H1 (cell line): ENCODE measurements around the gene ACYP2. TPM values are rescaled to one million over a fixed set of nuclear protein-coding genes. Genes with fewer than 3 reads are reported as not detected.
"Not testable (repeated sequence)": the region's sequence is repeated elsewhere in the genome, so short reads cannot be mapped to it uniquely, and the experiment has no call there.

Experiments
- CTCF ChIA-PET: fragments of 300-600 bp; sonication (Branson Sonifier 250); formaldehyde crosslinking; loops from one replicate; lab custom pipeline; 2021; ENCODE audit not compliant: partially characterized antibody; lab: Charles Lee
- POLR2A ChIA-PET: fragments of 300-600 bp; sonication (Branson Sonifier 250); formaldehyde crosslinking; loops from one replicate; lab custom pipeline; 2021; ENCODE audit warnings: inconsistent platforms; ENCODE audit not compliant: partially characterized antibody; lab: Charles Lee
- DNase-seq, 2 experiments: peaks; one replicate each; pipeline versions ENCODE4 v3.0.0 to v3.0.0-alpha.2; 2010 to 2022; ENCODE audit warnings: low spot score in 2 of 2, low read depth in 1 of 2, mixed read lengths in 1 of 2
- FAIRE-seq: peaks from 2 replicates; lab custom pipeline; 2011; peaks lifted over from hg19 to GRCh38; lab: Jason Lieb, UNC
- H2AFZ ChIP-seq: 2 replicates; pipeline ENCODE4 v1.8.1; 2012; ENCODE audit warnings: low read length, inconsistent platforms
- H2AK5ac ChIP-seq: 2 replicates; pipeline ENCODE4 v1.6.1; 2013; ENCODE audit warnings: low read depth, low read length
- H2BK120ac ChIP-seq: replicated peaks from 2 replicates; pipeline ENCODE3; 2013; ENCODE audit warnings: low read depth, low read length, inconsistent platforms
- H2BK12ac ChIP-seq: 2 replicates; pipeline ENCODE4 v1.6.1; 2013; ENCODE audit warnings: low read depth, low read length
- H2BK15ac ChIP-seq: 2 replicates; pipeline ENCODE4 v1.6.1; 2013; ENCODE audit warnings: low read length
- H2BK20ac ChIP-seq: 2 replicates; pipeline ENCODE4 v1.6.1; 2013; ENCODE audit warnings: low read length
- H2BK5ac ChIP-seq: 2 replicates; pipeline ENCODE4 v1.6.1; 2013; ENCODE audit warnings: low read depth, low read length
- H3K14ac ChIP-seq: 2 replicates; pipeline ENCODE4 v1.6.1; 2013; ENCODE audit warnings: inconsistent platforms; ENCODE audit not compliant: insufficient read length
- H3K18ac ChIP-seq: 2 replicates; pipeline ENCODE4 v1.6.1; 2013; ENCODE audit warnings: low read length; ENCODE audit errors: extremely low read depth
- H3K23ac ChIP-seq: 2 replicates; pipeline ENCODE4 v1.6.1; 2013; ENCODE audit warnings: inconsistent platforms; ENCODE audit not compliant: insufficient read length
- H3K23me2 ChIP-seq: 2 replicates; pipeline ENCODE4 v1.6.1; 2013; ENCODE audit warnings: low read depth, low read length
- H3K27ac ChIP-seq: 2 replicates; pipeline ENCODE4 v1.6.1; 2011; ENCODE audit warnings: low read depth, low read length, inconsistent platforms
- H3K27me3 ChIP-seq, 4 experiments: replicated peaks in 1 of 4; 1 replicate in 1 of 4; 2 replicates in 3 of 4; pipeline versions ENCODE4 v1.6.1 to v1.8.1; 2011 to 2013; ENCODE audit warnings: low read length in 3 of 4, mild to moderate bottlenecking in 3 of 4, inconsistent platforms in 2 of 4, mixed read lengths in 2 of 4, moderate library complexity in 1 of 4; ENCODE audit not compliant: control insufficient read depth in 3 of 4, insufficient read depth in 3 of 4; ENCODE audit errors: extremely low read depth in 1 of 4
- H3K36me3 ChIP-seq, 4 experiments: 2 replicates each; pipeline versions ENCODE4 v1.6.1 to v1.8.1; 2011 to 2013; ENCODE audit warnings: mild to moderate bottlenecking in 4 of 4, low read length in 3 of 4, moderate library complexity in 2 of 4, control low read depth in 1 of 4, inconsistent platforms in 1 of 4; ENCODE audit not compliant: insufficient read depth in 4 of 4, control insufficient read depth in 2 of 4
- H3K4ac ChIP-seq: replicated peaks from 2 replicates; pipeline ENCODE3; 2013; ENCODE audit warnings: low read length, low read depth, mixed read lengths, inconsistent platforms; ENCODE audit not compliant: insufficient read length
- H3K4me1 ChIP-seq, 4 experiments: replicated peaks in 1 of 4; 1 replicate in 1 of 4; 2 replicates in 3 of 4; pipeline versions ENCODE4 v1.6.1 to v1.8.1; 2011 to 2013; ENCODE audit warnings: low read length in 3 of 4, inconsistent platforms in 2 of 4, mixed read lengths in 1 of 4; ENCODE audit not compliant: insufficient read depth in 4 of 4, control insufficient read depth in 3 of 4
- H3K4me2 ChIP-seq, 2 experiments: 2 replicates each; pipeline versions ENCODE4 v1.6.1 to v1.8.1; 2011 to 2013; ENCODE audit warnings: low read depth in 2 of 2, low read length in 2 of 2, control low read depth in 1 of 2, inconsistent platforms in 1 of 2, mild to moderate bottlenecking in 1 of 2; ENCODE audit not compliant: insufficient read depth in 1 of 2
- H3K4me3 ChIP-seq, 4 experiments: fragments of 200-600, 300-600 bp in 1 of 4; sonication (generic), shearing (Covaris generic), sonication (Bioruptor Twin) in 1 of 4; 2 replicates each; pipeline versions ENCODE4 v1.5.1 to v1.8.1; 2011 to 2016; ENCODE audit warnings: low read length in 4 of 4, low read depth in 3 of 4, control low read depth in 2 of 4, inconsistent platforms in 2 of 4, mild to moderate bottlenecking in 2 of 4, mixed read lengths in 1 of 4, moderate library complexity in 1 of 4; ENCODE audit not compliant: insufficient read depth in 2 of 4; ENCODE audit errors: extremely low read depth in 1 of 4
- H3K56ac ChIP-seq: replicated peaks from 2 replicates; pipeline ENCODE3; 2013; ENCODE audit warnings: low read depth, mild to moderate bottlenecking, mixed read lengths, low read length, inconsistent platforms; ENCODE audit not compliant: insufficient read length
- H3K79me1 ChIP-seq: 2 replicates; pipeline ENCODE4 v1.6.1; 2013; ENCODE audit warnings: low read depth, low read length, control low read depth
- H3K79me2 ChIP-seq, 2 experiments: 2 replicates each; pipeline versions ENCODE4 v1.6.1 to v1.8.1; 2012 to 2013; ENCODE audit warnings: low read length in 2 of 2, mild to moderate bottlenecking in 2 of 2, inconsistent platforms in 1 of 2; ENCODE audit not compliant: insufficient read depth in 2 of 2, control insufficient read depth in 1 of 2
- H3K9ac ChIP-seq, 4 experiments: replicated peaks in 1 of 4; 1 replicate in 1 of 4; 2 replicates in 3 of 4; pipeline versions ENCODE4 v1.6.1 to v1.8.1; 2011 to 2013; ENCODE audit warnings: low read depth in 3 of 4, low read length in 3 of 4, control low read depth in 2 of 4, mild to moderate bottlenecking in 2 of 4, moderate library complexity in 2 of 4, inconsistent platforms in 1 of 4; ENCODE audit errors: extremely low read depth in 1 of 4
- H3K9me3 ChIP-seq, 2 experiments: 2 replicates each; pipeline versions ENCODE4 v1.6.1 to v1.8.1; 2012 to 2013; ENCODE audit warnings: mild to moderate bottlenecking in 2 of 2, moderate library complexity in 2 of 2, control low read depth in 1 of 2, inconsistent platforms in 1 of 2, low read depth in 1 of 2, low read length in 1 of 2, mixed read lengths in 1 of 2; ENCODE audit not compliant: insufficient read depth in 2 of 2
- H4K20me1 ChIP-seq, 2 experiments: replicated peaks in 1 of 2; 2 replicates each; pipeline versions ENCODE3 to v1.8.1; 2011 to 2013; ENCODE audit warnings: inconsistent platforms in 2 of 2, low read length in 2 of 2, mild to moderate bottlenecking in 1 of 2; ENCODE audit not compliant: insufficient read depth in 2 of 2, control insufficient read depth in 1 of 2
- H4K5ac ChIP-seq: 2 replicates; pipeline ENCODE4 v1.6.1; 2013; ENCODE audit warnings: low read length, low read depth, mixed read lengths, inconsistent platforms; ENCODE audit not compliant: insufficient read length
- H4K8ac ChIP-seq: 2 replicates; pipeline ENCODE4 v1.8.0; 2013; ENCODE audit warnings: mild to moderate bottlenecking, moderate library complexity, low read length, inconsistent platforms; ENCODE audit not compliant: insufficient read depth; ENCODE audit errors: extremely low read depth
- H4K91ac ChIP-seq: replicated peaks from 2 replicates; pipeline ENCODE3; 2013; ENCODE audit warnings: low read length, mixed read lengths, inconsistent platforms; ENCODE audit not compliant: insufficient read length
- KDM1A ChIP-seq: fragments of 200-600, 300-600 bp; sonication (generic); IDR thresholded peaks from 2 replicates; pipeline ENCODE4 v1.7.1; 2016; ENCODE audit warnings: mild to moderate bottlenecking, low read length, borderline replicate concordance
- SIN3A ChIP-seq, 2 experiments: IDR thresholded peaks in 1 of 2; conservative IDR thresholded peaks in 1 of 2; 2 replicates each; pipeline ENCODE4 v1.6.1; 2011 to 2012; ENCODE audit warnings: low read length in 2 of 2, improper control_type of control experiment in 1 of 2, low read depth in 1 of 2, mild to moderate bottlenecking in 1 of 2
- TAF1 ChIP-seq: IDR thresholded peaks from 2 replicates; pipeline ENCODE4 v1.6.1; 2011; ENCODE audit warnings: mild to moderate bottlenecking, low read depth, low read length
- YY1 ChIP-seq: IDR thresholded peaks from 2 replicates; pipeline ENCODE4 v1.6.1; 2011; ENCODE audit warnings: low read depth, mild to moderate bottlenecking, low read length
- WGBS, 2 experiments: shearing (Covaris generic) in 1 of 2; methylation state at CpG; one replicate each; pipeline versions ENCODE4 v1.1.6 to v1.1.7; 2013 to 2015; ENCODE audit warnings: low lambda C conversion rate in 2 of 2, mixed read lengths in 2 of 2, inconsistent platforms in 1 of 2, low coverage in 1 of 2, missing lambda C conversion rate in 1 of 2; ENCODE audit not compliant: insufficient replicate concordance in 2 of 2, insufficient coverage in 1 of 2, insufficient read length in 1 of 2; ENCODE audit errors: extremely low coverage in 1 of 2, missing lambda C conversion rate in 1 of 2; 5-methylcytosine and 5-hydroxymethylcytosine counted together
- polyA plus RNA-seq, 7 experiments: library from polyadenylated mRNA; depleted of rRNA in 3 of 7; stranded (reverse) in 5 of 7; unstranded in 2 of 7; fragments of >200 nt in 5 of 7; fragments of 200-250 nt in 2 of 7; gene quantifications; 1 replicate in 5 of 7; 2 replicates in 1 of 7; 4 replicates in 1 of 7; pipeline versions ENCODE4 v1.2.1 to v1.2.3, GENCODE V29; 2011 to 2013; ENCODE audit warnings: missing spikeins in 2 of 7, mixed read lengths in 2 of 7
- total RNA-seq: library from RNA; stranded (reverse); fragmentation: NEBNext Ultra II Directional; extraction: Animal tissue kit (Norgen Biotek cat#: 25700); gene quantifications from 2 replicates; pipeline ENCODE4 v1.2.1, GENCODE V29; 2021

Gene ACYP2
- total and polyA plus RNA-seq, 2 of the 8 experiments (the other 6 are each of a cell fraction or from before 2014, with no cell fraction given), result 3.4 to 4.4 TPM

GRCh38 chr2:54067851-54068375 lies 47.5 kb upstream of the ACYP2 start (continued):
- TF ChIP-seq SIN3A (conservative IDR thresholded peaks at IDR 0.05 in 1 of 2, IDR thresholded peaks at IDR 0.05 in 1 of 2; ENCODE audit: low read depth in 1 of 2, low read length in 2 of 2) (no peak), KDM1A (no peak), YY1 (no peak), TAF1 (no peak)

- POLR2A ChIA-PET, H3K36me3 ChIP-seq: not testable (repeated sequence)
- WGBS, 2 experiments, result 68% methylated on average over 2 of the region's 2 CpGs; no CpG with 5 or more reads in 1 of the 2 experiments
These were observed 42.9 kb upstream of the ACYP2 start for GRCh38 chr2:54072483-54072882.

More at GRCh38 chr2:54072483-54072882, 42.9 kb upstream of the ACYP2 start:
- H2BK120ac ChIP-seq, H3K56ac ChIP-seq, H3K79me1 ChIP-seq, FAIRE-seq, H3K14ac ChIP-seq, H3K9me3 ChIP-seq, DNase-seq, H3K27ac ChIP-seq, H3K4me3 ChIP-seq, H2AFZ ChIP-seq, H3K23me2 ChIP-seq, H2BK12ac ChIP-seq, H4K91ac ChIP-seq, H3K27me3 ChIP-seq, H2BK20ac ChIP-seq, H4K20me1 ChIP-seq, H2AK5ac ChIP-seq, H3K4me1 ChIP-seq, H2BK15ac ChIP-seq, H4K8ac ChIP-seq, H4K5ac ChIP-seq, H2BK5ac ChIP-seq, H3K79me2 ChIP-seq, H3K9ac ChIP-seq, H3K4me2 ChIP-seq, H3K4ac ChIP-seq, H3K18ac ChIP-seq, H3K23ac ChIP-seq: not testable (repeated sequence)
- CTCF ChIA-PET, result interaction anchor here (1.0 kb wide), 1 partner anchor 10 kb away, joined by 3 read pairs; no protein-coding TSS in a partner anchor
